HG03432 (cell line): ENCODE data around the gene CSMD2.

ENCODE experiments used
- ATAC-seq: cut with Tn5 transposase; IDR thresholded peaks from one replicate; pipeline ENCODE4 v1.9.1; 2021; ENCODE audit warnings: mild to moderate bottlenecking, moderate library complexity; ENCODE audit not compliant: unreplicated experiment

Gene CSMD2

DNA sequence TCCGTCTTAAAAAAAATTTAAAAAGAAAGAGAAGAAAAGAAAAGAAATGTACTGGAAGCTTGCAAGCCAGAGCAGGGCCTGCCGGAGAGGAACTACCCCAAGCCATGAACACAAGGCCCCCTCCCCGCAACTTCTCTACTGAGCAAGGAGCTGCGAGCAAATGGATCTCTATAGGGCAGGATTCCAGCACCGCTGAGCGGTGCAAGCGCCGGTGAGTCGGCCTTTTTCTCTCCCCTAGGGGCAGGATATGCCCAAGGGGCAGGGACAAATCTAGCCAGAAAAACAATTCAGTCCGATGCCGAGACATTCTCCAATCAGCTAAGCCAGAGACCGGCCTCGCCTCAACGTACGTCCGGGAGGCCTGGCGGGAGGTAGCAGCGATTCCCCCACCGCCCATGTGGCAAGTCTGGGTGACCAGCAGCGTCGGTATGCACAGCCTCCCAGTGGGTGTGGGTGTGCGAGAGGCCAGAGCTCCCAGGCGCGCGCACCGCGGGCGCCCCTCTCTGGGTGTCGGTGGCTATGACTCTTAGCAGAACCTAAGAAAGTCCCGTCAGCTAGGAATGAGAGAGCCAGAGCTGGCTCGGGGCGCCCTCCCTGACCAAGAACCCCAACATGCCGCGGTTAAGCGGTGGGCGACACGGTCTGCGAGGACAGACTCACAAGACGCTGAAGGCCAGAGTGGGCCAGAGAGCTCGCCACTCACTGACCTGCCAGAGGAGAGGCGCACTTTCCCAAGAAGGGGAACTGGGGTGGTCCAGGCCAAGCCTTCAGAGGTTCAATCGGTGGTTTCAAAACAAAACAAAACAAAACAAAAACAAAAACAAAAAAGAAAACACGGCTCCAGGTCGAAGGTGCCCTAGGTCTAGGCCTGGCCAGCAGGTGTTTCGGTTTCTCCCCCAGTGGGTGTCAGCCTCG lies 1.9 kb downstream of the CSMD2 start:
- ATAC-seq = peak; percentile 70

DNA sequence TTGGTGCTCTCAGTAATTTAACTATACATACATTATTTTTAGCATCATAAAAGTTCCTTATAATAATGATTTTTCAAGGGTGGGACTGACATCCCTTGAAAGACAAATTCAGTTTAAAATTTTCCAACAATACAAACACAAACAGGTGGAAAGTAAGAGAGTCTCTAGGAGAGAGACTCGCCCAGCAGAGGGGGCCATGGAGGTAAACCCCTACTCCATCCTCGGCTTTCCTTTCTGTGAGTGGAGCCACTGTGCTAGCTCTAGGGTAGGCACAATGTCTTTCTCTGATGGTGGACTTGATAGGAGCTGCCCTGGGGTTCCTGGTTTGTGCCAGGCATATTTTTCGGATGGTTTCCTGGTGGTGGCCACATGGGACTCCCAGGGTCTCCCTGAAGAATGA lies 8.3 kb downstream of the CSMD2 start:
- no peak for ATAC-seq

DNA sequence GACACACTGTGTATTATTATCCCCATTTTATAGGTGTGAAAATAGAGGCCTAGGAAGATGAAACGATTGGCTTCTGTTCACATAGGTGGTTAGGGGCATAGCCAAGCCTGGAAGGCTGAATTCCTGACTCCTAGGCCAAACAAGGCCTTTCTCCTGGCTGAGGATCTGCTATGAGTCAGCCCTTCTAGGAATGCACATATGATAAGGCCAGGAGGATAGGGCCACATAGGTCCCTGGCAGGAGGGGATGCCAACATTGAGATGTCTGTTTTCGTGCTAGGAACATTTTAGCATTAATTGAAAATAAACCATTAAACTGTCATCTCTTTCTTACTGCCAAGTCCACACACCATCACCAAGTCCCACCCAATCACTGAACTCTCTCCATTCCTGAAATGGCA lies 9.2 kb downstream of the CSMD2 start:
- ATAC-seq = no peak

DNA sequence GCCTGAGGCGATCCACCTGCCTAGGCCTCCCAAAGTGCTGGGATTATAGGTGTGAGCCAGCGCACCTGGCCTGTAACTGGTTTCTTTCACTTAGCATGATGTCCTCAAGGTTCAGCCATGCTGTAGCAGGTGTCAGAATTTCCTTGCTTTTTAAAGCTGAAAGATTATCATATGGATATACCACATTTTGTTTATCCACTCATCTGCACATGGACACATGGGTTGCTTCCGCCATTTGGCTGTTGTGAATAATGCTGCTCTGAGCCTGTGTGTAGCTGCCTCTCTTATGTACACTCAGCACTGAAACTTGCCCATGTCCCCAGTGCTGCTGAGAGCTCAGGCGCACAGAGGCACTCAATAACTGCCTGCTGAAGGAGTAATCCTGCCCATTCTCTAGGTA lies 11.8 kb downstream of the CSMD2 start:
- ATAC-seq = no peak

DNA sequence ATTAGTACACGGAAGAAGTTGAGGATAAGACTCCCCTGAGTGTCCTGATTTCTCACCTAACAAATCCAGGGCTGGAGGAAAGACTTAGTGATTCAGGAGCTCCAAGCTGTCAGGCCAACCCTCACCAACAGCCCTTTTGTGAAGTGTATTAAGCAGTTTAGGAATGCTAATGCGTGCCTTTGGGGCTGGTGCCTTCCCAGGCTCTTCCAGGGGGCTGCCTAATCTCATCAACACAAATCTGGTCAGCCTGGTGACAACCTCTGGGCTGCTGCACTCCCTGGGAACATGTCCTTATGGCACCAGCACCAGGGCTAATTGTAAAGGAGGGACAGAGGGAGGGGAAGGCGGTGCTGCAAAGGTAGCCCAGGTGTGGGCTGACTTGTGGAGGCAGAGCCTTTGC lies 15.5 kb downstream of the CSMD2 start:
- ATAC-seq = no peak

DNA sequence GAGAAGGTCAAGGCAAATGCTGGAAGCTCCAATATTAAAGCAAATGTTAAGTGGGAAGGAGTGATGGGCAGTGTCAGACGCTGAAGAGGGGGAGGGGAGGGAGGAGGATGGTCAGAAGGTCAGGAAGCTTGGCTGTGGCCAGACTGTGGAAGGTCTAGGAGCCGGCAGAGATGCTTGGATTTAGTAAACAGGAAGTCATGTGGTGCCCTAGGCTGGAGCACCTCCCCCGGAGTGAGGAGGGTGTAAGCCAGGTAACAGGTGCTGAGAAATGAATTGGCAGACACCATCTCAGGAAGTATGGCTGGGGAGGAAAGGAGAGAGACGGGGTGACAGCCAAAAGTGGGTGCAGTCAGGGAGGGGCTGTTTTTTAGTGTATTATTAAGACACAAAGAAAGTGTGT lies 17.7 kb downstream of the CSMD2 start:
- no peak for ATAC-seq

DNA sequence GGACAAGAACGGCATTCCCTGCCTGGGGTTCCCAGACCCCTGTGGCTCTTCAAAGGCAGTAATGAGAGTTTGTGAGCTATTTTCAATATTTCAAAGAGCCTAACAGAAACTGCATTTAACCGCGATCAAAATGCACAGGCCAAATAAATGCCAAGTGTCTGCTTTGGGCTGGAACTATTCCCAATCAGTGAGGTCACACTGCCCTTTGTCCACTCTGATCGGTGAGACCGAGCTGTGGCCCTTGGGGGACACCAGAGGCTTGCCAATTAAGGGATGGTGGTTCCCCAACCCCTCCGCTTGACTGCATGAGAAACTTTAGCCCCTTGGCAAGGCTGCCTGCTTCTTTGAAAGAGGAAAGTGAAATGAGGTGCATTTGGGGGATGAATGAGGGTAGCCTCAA lies 20.3 kb downstream of the CSMD2 start:
- ATAC-seq = no peak

DNA sequence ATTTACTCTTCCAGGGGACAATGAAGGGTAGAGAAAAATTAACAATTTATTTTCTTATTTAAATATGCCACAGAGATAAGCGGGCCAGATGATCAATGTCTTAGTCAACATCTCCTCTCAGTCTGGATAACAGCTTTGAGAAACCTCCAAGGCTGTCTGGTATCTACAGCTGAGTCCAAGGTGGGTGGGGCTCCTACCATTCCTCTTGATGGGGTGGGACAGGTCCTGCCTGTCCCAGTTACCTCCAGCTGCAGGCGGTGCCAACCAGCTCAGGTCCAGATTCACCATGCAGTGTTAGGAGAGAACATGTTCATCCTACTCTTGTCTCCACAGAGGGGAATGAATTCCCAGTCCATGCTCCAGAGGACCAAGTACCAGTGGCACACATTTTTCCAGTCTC lies 21.1 kb downstream of the CSMD2 start:
- no peak for ATAC-seq

DNA sequence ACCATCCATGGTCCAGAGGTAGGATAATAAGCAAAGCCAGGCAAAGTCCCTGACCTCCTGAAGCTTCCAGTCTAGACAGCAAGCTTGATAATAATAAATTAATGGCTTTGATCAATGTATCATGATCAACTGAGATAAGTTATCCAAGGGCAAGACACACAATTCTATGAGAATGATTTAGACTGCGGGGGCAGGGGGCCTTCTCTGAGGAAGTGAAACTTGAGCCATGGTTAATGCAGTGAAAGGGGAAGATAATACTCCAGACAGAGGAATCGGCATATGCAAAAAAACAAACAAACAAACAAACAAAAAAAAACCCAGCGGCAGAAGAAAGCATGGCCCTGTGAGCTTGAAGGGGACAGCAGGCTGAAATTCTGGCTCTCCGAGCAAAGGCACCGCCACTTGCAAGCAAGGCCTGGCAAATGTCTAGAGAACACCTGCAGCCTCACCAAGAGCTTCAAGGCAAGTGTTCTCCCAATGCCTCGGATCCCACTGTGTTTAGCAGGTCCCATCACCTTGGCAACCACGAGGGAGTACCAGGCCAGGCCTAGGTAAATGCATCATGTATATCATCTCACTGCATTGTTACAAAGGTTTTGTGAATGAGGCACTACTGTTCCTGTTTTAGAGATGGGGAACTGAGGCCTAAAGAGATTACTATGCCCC lies 24.9 kb downstream of the CSMD2 start:
- ATAC-seq = no peak

DNA sequence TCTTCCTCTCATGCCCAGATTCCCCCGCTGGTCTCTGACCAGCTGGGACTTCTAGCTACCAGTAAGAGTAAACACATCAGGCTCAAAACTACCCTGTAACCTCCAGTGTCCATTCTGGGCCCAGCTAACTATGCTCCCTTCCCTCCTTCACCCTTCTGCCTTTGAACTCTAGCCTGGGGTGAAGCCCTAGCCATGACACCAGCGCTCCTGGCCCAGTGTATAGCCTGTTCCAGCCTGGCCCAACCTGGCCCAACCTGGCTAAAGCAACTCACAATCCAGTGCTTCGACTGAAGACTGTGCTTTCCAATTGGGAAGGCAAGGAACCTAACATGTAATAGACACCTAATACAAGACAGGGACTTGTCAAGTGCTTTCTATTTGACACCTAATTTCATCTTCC lies 27.6 kb downstream of the CSMD2 start:
- ATAC-seq = no peak

DNA sequence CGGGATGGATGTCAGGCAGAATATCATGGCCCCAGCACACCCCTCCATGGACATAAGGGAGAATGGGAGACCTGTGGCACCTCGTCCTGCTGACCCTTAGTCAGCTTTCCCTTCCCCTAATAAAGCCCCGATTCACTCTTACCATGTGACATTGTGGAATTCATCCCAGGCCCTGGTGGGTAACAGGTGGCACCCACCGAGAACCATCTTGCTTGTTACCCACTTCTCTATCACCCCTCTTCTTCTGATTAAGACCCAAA lies 32.9 kb downstream of the CSMD2 start:
- no peak for ATAC-seq

DNA sequence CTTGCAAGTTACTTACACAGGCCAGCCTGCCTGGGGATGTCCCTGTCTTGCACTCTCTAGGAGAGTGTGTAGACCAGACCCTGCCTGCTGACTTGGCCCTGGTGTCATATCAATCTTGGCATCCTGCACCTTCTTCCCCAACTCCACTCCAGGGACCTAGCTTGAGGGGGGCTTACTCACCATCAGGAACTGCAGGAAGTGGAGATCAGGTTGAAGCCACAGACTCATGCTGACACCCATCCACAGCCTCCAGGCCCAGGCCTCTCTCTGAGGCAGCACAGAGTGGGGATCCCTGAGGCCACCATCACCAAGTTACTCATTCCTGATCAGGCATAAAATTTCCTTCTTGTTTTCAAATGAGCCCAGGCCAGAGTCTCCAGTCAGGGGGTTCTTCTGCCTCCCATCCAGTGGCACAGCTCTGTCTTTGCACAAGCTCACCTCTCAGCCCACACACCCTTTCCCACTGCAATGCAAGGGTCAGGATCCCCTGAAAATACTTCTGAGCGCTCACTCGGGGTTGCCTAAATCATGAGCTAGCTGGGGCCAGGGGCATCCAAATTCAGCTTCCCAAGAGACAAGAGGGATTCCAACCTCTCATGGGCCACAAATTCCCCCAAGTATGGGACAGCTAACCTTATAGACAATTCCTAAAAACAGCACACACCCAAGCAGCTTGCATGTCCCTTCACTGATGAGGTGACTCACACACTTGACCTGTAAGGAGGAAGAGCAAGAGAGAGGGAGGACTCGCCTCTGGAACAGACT lies 33.5 kb downstream of the CSMD2 start:
- no peak for ATAC-seq

DNA sequence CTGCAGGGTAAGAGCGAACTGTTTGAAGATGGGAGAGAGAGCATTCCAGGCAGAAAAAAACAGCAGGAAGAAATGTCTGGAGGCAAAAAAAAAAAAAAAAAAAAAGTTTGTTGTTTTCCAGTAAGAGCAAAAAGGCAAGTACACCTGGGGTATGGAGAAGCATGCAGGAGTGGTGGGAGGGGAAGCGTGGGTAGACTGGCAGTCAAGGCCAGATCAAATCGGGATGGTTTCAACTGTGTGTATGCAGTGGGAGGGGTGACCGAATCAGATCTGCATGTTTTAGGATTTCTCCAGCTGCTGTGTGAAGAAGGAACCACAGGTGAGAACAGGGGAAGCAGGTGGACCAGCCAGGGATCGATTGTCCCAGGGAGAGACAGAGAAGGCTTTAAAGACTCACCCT lies 34.7 kb downstream of the CSMD2 start:
- ATAC-seq = no peak

DNA sequence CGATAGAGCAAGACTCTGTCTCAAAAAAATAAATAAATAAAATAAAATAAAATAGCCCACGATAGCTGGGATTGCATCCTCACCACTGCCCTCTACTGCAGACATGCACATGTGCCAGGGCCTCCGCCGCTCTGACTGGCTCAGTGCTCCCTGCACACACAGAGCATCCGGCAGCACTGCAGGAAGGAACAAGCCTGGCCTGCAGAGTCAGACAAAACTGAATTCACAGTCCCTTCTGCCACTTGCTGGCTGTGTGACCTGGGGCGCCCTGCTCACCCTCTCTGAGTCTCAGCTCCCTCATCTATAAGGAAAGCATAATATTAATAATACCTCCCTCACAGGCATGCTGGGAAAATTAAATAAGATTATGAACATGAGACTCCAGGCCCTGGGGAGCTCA lies 35.4 kb downstream of the CSMD2 start:
- no peak for ATAC-seq

DNA sequence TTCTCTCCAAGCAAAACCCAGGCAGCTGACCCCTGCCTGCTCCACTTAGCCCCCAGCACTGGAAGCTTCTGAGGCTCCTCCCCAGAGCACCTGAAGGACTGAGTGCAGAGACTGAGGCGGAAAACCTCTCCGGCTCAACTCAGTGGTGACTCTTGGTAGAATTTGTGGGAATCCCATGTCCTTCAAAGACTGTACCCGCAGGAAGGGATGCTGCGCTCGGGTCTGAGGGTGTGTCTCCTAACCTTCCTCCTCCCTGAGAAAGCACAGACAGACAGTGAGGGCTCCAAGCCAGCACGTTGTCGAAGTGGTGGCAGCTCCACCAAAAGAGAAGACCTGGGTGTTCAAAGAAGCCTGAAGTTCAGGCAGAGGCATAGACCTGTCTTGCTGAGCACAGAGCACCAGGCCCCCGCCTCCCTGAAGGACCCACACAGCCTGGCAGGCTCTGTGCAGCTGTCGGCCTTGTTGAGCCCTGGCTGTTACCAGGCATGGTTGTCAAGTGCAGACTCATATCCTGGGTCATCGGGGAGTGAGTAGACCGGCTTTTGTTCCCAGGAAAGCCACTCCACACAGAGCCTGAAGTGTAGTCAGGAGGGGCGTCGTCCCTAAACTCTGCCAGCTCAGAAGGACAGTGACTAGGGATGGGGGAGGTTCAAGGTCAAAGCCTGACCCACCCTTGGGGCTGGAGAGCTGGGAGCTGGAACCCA lies 36.7 kb downstream of the CSMD2 start:
- no peak for ATAC-seq

DNA sequence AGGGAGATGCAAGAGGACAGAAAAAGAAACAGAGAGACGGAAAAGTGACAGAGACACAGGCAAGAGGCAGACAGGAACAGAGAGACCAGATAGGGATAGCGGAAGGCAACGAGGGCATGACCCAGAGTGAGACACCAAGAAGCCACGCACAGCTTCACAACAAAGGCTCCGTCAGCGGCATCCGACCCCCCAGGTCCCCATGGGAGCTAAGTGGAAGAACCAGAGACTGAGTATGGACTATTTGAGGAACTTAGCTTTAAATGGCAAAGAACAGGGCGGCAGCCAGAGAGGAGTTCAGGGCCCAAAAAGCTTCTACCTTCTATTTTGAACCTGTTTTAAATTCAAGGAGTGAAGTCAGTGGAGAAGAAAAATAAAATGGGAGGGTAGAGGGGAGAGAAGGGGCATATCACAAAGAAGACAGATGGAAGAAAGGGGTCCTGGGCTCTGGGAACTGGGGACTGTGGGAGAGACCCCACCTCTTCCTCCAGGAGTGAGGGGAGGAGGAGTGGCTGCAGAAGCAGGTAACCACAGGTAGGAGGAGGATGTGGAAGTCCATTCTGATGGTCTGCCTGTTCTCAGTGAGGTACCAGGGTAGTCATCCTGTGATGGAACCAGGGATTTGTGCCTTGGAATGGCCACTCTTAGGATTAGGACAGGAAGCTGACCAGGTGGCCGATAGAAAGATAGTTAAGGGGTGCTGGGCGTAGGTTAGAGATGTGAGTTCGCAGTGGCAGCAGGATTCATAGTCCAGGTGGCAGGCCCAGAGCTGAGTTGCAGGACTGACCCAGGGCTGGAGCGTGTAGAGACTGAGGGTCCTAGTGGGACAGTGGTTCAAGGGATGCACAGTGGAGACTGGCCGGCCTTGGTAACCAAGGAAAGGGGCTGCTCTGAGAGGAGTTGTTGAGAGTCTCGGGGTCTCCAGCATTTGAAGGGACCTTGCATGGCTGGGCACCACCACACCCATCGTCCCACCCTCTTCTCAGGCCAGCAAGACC lies 37.7 kb downstream of the CSMD2 start:
- ATAC-seq = no peak

DNA sequence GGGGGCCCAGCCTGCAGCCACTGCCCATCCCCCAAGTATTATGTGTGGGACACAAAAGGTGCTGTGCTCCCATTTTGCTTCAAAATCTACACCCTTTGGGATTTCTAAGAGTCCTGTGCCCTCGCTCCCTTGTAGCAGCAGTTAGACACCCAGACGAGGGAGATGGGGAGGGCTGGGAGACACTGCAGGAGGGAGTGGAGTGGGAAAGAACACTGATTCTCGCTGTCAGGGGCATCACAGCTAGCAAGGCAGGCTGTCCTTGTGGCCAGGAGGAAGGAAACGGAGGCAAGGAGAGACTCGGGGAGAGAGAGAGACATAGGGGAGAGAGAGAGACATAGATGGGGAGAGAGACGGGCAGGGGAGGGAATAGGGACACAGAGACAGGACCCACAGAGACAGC lies 38.5 kb downstream of the CSMD2 start:
- no peak for ATAC-seq

DNA sequence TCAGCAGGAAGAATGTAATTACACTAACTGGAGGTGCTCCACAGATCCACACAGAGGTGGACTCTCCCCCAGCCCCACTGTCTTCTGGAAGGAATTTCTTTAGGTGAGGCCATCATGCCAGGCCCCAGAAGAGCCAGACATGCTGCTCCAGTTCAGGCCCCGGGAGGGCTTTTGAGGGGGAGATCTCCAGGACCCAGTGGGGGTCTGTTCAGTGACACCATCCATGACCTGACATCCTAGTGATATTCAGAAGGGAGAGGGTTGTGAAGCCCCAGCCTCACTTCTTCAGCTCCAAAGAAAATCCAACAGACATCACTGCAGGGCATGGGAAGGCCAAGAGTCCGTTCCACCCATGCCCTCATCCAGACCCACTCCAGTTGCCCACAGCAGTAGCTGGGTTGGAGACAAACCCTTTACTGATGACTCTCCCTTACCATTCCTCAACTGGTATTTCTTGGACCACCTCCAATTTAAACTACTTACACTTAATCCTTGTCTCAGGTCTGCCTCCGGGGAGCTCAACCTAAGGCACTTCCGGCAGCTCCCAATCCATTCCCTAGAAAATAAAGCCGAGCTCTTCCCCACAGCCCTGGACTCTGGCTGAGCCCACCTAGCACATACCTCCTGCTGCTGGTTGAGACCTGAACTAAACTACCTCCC lies 39.2 kb downstream of the CSMD2 start:
- no peak for ATAC-seq

DNA sequence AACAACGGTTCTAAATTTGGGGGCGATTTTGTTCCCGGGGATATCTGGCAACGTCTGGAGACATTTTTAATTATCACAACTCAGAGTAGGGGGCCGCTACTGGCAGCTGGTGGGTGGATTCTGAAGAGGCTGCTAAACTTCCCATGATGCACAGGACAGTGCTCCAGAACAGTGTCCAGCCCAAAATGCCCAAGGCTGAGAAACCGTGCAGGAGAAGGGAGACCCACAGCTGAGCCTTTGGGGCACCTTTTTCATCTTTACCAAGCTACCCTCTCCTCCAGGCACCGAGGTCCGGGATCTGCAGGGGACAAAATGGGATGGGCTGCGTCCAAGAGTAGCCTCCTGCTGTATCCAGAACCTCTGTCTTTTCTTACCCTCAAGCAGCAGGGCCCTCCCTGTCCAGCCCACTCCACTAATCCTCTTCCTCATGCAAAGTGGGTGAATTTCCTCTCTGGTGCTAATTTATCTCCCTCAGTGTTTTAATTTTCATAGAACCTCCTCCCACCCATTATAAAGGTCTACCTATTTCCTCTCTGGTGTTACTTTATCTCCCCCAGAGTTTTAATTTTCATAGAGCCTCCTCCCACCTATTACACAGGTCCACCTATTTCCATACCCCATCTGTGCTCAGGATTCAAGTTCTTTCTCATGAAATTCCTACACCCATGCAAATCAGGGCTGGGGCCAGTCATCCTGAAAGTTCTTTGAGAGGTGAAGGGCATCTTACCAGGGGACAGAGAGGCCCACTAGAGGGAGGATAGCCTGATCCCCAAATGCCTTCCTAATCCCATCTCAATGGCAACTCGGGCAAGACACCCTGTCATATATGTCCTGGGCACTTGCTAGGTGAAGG lies 42.7 kb downstream of the CSMD2 start:
- no peak for ATAC-seq
